HEK293 (cell line): ENCODE data around the gene BRWD1.

Experiments used
- FEZF1 ChIP-seq: fragments of 450-650 bp; formaldehyde crosslinking; IDR thresholded peaks from 2 replicates; pipeline ENCODE4 v1.5.1; 2016; ENCODE audit warnings: missing biosample characterization, missing genetic modification characterization
- GLI2 ChIP-seq: fragments of 450-650 bp; formaldehyde crosslinking; IDR thresholded peaks from 2 replicates; pipeline ENCODE4; 2017; ENCODE audit warnings: missing biosample characterization, missing genetic modification characterization, low read depth, borderline replicate concordance
- KLF9 ChIP-seq: fragments of 450-650 bp; formaldehyde crosslinking; IDR thresholded peaks from 2 replicates; pipeline ENCODE4 v1.5.1; 2016; ENCODE audit warnings: missing biosample characterization, missing genetic modification characterization, low read depth
- MYNN ChIP-seq: fragments of 450-650 bp; formaldehyde crosslinking; IDR thresholded peaks from 2 replicates; pipeline ENCODE4 v1.5.1; 2016; ENCODE audit warnings: missing biosample characterization, missing genetic modification characterization, borderline replicate concordance
- ZNF174 ChIP-seq: fragments of 450-650 bp; formaldehyde crosslinking; IDR thresholded peaks from 2 replicates; pipeline ENCODE4 v1.5.0; 2017; ENCODE audit warnings: missing biosample characterization, mild to moderate bottlenecking, missing genetic modification characterization
- ZNF175 ChIP-seq: fragments of 450-650 bp; formaldehyde crosslinking; IDR thresholded peaks from 2 replicates; pipeline ENCODE4 v1.5.1; 2016; ENCODE audit warnings: missing biosample characterization, missing genetic modification characterization
- ZNF223 ChIP-seq: fragments of 450-650 bp; formaldehyde crosslinking; IDR thresholded peaks from 2 replicates; pipeline ENCODE4 v1.5.1; 2016; ENCODE audit warnings: missing biosample characterization, missing genetic modification characterization
- ZNF266 ChIP-seq: fragments of 450-650 bp; formaldehyde crosslinking; IDR thresholded peaks from 2 replicates; pipeline ENCODE4 v1.5.1; 2016; ENCODE audit warnings: missing biosample characterization, missing genetic modification characterization, low read depth
- ZNF274 ChIP-seq, 2 experiments: fragments of 200-500 bp in 1 of 2; fragments of 450-650 bp in 1 of 2; sonication (Bioruptor generic) in 1 of 2; formaldehyde crosslinking in 1 of 2; IDR thresholded peaks; 2 replicates each; pipeline versions ENCODE4 v1.5.1 to v1.6.1; 2014 to 2016; ENCODE audit warnings: borderline replicate concordance in 1 of 2, inconsistent platforms in 1 of 2, low read length in 1 of 2, missing biosample characterization in 1 of 2, missing genetic modification characterization in 1 of 2
- ZNF292 ChIP-seq: fragments of 450-650 bp; formaldehyde crosslinking; IDR thresholded peaks from 2 replicates; pipeline ENCODE4 v1.5.1; 2016; ENCODE audit warnings: low read depth, missing biosample characterization, missing genetic modification characterization, borderline replicate concordance
- ZNF341 ChIP-seq: fragments of 450-650 bp; formaldehyde crosslinking; IDR thresholded peaks from 2 replicates; pipeline ENCODE4; 2016; ENCODE audit warnings: low read depth, missing biosample characterization, missing genetic modification characterization
- ZNF394 ChIP-seq: fragments of 450-650 bp; formaldehyde crosslinking; IDR thresholded peaks from 2 replicates; pipeline ENCODE4 v1.5.1; 2016; ENCODE audit warnings: missing biosample characterization, missing genetic modification characterization, mild to moderate bottlenecking, moderate library complexity, borderline replicate concordance
- ZNF404 ChIP-seq: fragments of 450-650 bp; formaldehyde crosslinking; IDR thresholded peaks from 2 replicates; pipeline ENCODE4 v1.5.1; 2017; ENCODE audit warnings: missing biosample characterization, missing genetic modification characterization
- ZNF473 ChIP-seq: fragments of 450-650 bp; formaldehyde crosslinking; IDR thresholded peaks from 2 replicates; pipeline ENCODE4 v1.5.1; 2017; ENCODE audit warnings: missing biosample characterization, missing genetic modification characterization
- ZNF510 ChIP-seq: fragments of 450-650 bp; formaldehyde crosslinking; IDR thresholded peaks from 2 replicates; pipeline ENCODE4 v1.5.1; 2018; ENCODE audit warnings: mild to moderate bottlenecking, missing genetic modification characterization, missing biosample characterization; ENCODE audit not compliant: insufficient replicate concordance
- ZNF529 ChIP-seq: fragments of 450-650 bp; formaldehyde crosslinking; IDR thresholded peaks from 2 replicates; pipeline ENCODE4 v1.5.1; 2017; ENCODE audit warnings: missing genetic modification characterization, missing biosample characterization; ENCODE audit not compliant: insufficient replicate concordance
- ZNF571 ChIP-seq: fragments of 450-650 bp; formaldehyde crosslinking; IDR thresholded peaks from 2 replicates; pipeline ENCODE4 v1.5.0; 2017; ENCODE audit warnings: missing biosample characterization, missing genetic modification characterization
- ZNF626 ChIP-seq: fragments of 450-650 bp; sonication (Bioruptor Pico); formaldehyde crosslinking; IDR thresholded peaks from 2 replicates; pipeline ENCODE4 v1.5.1; 2018; ENCODE audit warnings: missing biosample characterization, missing genetic modification characterization, inconsistent platforms
- ZNF654 ChIP-seq: fragments of 450-650 bp; formaldehyde crosslinking; IDR thresholded peaks from 2 replicates; pipeline ENCODE4 v1.5.1; 2016; ENCODE audit warnings: low read depth, missing biosample characterization, missing genetic modification characterization
- ZNF701 ChIP-seq: fragments of 450-650 bp; formaldehyde crosslinking; IDR thresholded peaks from 2 replicates; pipeline ENCODE4 v1.5.1; 2016; ENCODE audit warnings: missing biosample characterization, missing genetic modification characterization
- ZNF843 ChIP-seq: fragments of 450-650 bp; formaldehyde crosslinking; IDR thresholded peaks from 2 replicates; pipeline ENCODE4 v1.5.1; 2016; ENCODE audit warnings: missing biosample characterization, missing genetic modification characterization
- TF ChIP-seq, protein P1 (sequence below): IDR thresholded peaks from 2 replicates; pipeline ENCODE4 v1.6.1; 2011; ENCODE audit warnings: mild to moderate bottlenecking, low read depth, low read length, borderline replicate concordance
- TF ChIP-seq, protein P2 (sequence below): fragments of 450-650 bp; formaldehyde crosslinking; IDR thresholded peaks from 2 replicates; pipeline ENCODE4 v1.5.1; 2016; ENCODE audit warnings: missing biosample characterization, missing genetic modification characterization
- TF ChIP-seq, protein P3 (sequence below): fragments of 450-650 bp; formaldehyde crosslinking; IDR thresholded peaks from 2 replicates; pipeline ENCODE4 v1.5.1; 2016; ENCODE audit warnings: missing biosample characterization, missing genetic modification characterization
- TF ChIP-seq, protein P4 (sequence below): fragments of 450-650 bp; formaldehyde crosslinking; IDR thresholded peaks from 2 replicates; pipeline ENCODE4 v1.5.1; 2016; ENCODE audit warnings: missing biosample characterization, missing genetic modification characterization
- TF ChIP-seq, protein P5 (sequence below): fragments of 450-650 bp; formaldehyde crosslinking; IDR thresholded peaks from 2 replicates; pipeline ENCODE4 v1.5.1; 2016; ENCODE audit warnings: missing biosample characterization, missing genetic modification characterization

BRWD1 gene

DNA sequence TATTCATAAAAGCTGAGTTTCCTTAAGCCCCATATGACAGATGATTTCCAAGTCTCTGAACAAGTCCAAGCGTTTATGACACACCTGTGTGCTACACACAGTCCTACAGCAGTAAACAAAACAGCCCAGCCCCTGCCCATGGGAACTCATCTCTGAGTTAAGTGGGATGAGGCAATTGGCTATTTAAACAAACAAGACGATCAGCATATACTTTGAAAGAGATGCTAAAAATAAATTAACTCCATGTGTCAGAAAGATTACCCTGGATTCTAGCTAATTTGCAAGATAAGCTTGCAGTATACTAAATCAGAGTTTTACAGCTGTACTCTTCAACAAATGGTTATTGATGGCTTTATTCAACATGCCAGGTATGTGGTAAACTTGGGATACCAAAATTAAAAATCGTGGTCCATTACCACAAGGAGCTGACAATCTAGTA is 137.1 kb downstream of the BRWD1 start (continued):
- TF ChIP-seq ZNF626 (tag by site-specific recombination) (no peak), MYNN (tag by site-specific recombination) (no peak), ZNF174 (tag by site-specific recombination) (no peak), ZNF266 (tag by site-specific recombination) (no peak), ZNF529 (tag by site-specific recombination) (no peak), ZNF223 (tag by site-specific recombination) (no peak), ZNF341 (tag by site-specific recombination) (no peak), ZNF175 (tag by site-specific recombination) (no peak), ZNF404 (tag by site-specific recombination) (no peak), ZNF394 (peak; percentile 62; the same call in 1 of the 2 replicates), ZNF510 (tag by site-specific recombination) (no peak), ZNF274 (IDR thresholded peaks at IDR 0.05; ENCODE audit: low read length) (no peak), ZNF274 (tag by site-specific recombination; IDR thresholded peaks at IDR 0.05; ENCODE audit: borderline replicate concordance) (no peak), KLF9 (tag by site-specific recombination) (no peak), ZNF473 (tag by site-specific recombination) (no peak), ZNF292 (no peak), ZNF571 (tag by site-specific recombination) (no peak), ZNF843 (tag by site-specific recombination) (peak; percentile 81; the same call in 1 of the 2 replicates), ZNF701 (tag by site-specific recombination) (no peak), FEZF1 (tag by site-specific recombination) (peak; percentile 76), ZNF654 (tag by site-specific recombination) (no peak), GLI2 (tag by site-specific recombination) (no peak)
- TF ChIP-seq, protein P1, sequence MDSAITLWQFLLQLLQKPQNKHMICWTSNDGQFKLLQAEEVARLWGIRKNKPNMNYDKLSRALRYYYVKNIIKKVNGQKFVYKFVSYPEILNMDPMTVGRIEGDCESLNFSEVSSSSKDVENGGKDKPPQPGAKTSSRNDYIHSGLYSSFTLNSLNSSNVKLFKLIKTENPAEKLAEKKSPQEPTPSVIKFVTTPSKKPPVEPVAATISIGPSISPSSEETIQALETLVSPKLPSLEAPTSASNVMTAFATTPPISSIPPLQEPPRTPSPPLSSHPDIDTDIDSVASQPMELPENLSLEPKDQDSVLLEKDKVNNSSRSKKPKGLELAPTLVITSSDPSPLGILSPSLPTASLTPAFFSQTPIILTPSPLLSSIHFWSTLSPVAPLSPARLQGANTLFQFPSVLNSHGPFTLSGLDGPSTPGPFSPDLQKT = no peak
- TF ChIP-seq, protein P2, sequence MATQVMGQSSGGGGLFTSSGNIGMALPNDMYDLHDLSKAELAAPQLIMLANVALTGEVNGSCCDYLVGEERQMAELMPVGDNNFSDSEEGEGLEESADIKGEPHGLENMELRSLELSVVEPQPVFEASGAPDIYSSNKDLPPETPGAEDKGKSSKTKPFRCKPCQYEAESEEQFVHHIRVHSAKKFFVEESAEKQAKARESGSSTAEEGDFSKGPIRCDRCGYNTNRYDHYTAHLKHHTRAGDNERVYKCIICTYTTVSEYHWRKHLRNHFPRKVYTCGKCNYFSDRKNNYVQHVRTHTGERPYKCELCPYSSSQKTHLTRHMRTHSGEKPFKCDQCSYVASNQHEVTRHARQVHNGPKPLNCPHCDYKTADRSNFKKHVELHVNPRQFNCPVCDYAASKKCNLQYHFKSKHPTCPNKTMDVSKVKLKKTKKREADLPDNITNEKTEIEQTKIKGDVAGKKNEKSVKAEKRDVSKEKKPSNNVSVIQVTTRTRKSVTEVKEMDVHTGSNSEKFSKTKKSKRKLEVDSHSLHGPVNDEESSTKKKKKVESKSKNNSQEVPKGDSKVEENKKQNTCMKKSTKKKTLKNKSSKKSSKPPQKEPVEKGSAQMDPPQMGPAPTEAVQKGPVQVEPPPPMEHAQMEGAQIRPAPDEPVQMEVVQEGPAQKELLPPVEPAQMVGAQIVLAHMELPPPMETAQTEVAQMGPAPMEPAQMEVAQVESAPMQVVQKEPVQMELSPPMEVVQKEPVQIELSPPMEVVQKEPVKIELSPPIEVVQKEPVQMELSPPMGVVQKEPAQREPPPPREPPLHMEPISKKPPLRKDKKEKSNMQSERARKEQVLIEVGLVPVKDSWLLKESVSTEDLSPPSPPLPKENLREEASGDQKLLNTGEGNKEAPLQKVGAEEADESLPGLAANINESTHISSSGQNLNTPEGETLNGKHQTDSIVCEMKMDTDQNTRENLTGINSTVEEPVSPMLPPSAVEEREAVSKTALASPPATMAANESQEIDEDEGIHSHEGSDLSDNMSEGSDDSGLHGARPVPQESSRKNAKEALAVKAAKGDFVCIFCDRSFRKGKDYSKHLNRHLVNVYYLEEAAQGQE (tag by site-specific recombination) = no peak
- TF ChIP-seq, protein P3, sequence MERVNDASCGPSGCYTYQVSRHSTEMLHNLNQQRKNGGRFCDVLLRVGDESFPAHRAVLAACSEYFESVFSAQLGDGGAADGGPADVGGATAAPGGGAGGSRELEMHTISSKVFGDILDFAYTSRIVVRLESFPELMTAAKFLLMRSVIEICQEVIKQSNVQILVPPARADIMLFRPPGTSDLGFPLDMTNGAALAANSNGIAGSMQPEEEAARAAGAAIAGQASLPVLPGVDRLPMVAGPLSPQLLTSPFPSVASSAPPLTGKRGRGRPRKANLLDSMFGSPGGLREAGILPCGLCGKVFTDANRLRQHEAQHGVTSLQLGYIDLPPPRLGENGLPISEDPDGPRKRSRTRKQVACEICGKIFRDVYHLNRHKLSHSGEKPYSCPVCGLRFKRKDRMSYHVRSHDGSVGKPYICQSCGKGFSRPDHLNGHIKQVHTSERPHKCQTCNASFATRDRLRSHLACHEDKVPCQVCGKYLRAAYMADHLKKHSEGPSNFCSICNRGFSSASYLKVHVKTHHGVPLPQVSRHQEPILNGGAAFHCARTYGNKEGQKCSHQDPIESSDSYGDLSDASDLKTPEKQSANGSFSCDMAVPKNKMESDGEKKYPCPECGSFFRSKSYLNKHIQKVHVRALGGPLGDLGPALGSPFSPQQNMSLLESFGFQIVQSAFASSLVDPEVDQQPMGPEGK = peak; percentile 9; the same call in 1 of the 2 replicates
- TF ChIP-seq, protein P4, sequence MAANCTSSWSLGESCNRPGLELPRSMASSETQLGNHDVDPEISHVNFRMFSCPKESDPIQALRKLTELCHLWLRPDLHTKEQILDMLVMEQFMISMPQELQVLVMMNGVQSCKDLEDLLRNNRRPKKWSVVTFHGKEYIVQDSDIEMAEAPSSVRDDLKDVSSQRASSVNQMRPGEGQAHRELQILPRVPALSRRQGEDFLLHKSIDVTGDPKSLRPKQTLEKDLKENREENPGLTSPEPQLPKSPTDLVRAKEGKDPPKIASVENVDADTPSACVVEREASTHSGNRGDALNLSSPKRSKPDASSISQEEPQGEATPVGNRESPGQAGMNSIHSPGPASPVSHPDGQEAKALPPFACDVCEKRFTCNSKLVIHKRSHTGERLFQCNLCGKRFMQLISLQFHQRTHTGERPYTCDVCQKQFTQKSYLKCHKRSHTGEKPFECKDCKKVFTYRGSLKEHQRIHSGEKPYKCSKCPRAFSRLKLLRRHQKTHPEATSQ = no peak
- TF ChIP-seq, protein P5, sequence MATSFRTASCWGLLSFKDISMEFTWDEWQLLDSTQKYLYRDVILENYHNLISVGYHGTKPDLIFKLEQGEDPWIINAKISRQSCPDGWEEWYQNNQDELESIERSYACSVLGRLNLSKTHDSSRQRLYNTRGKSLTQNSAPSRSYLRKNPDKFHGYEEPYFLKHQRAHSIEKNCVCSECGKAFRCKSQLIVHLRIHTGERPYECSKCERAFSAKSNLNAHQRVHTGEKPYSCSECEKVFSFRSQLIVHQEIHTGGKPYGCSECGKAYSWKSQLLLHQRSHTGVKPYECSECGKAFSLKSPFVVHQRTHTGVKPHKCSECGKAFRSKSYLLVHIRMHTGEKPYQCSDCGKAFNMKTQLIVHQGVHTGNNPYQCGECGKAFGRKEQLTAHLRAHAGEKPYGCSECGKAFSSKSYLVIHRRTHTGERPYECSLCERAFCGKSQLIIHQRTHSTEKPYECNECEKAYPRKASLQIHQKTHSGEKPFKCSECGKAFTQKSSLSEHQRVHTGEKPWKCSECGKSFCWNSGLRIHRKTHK (tag by site-specific recombination) = no peak
